NB4 (cell line): Measurements from ENCODE around the gene FAAP20.

Experiments used
- CTCF ChIP-seq: IDR thresholded peaks from one replicate; pipeline ENCODE4 v1.5.1; 2012; ENCODE audit warnings: low read depth, low read length
- MAX ChIP-seq: IDR thresholded peaks from 2 replicates; pipeline ENCODE4 v1.6.1; 2011; ENCODE audit warnings: low read depth, low read length

DNA sequence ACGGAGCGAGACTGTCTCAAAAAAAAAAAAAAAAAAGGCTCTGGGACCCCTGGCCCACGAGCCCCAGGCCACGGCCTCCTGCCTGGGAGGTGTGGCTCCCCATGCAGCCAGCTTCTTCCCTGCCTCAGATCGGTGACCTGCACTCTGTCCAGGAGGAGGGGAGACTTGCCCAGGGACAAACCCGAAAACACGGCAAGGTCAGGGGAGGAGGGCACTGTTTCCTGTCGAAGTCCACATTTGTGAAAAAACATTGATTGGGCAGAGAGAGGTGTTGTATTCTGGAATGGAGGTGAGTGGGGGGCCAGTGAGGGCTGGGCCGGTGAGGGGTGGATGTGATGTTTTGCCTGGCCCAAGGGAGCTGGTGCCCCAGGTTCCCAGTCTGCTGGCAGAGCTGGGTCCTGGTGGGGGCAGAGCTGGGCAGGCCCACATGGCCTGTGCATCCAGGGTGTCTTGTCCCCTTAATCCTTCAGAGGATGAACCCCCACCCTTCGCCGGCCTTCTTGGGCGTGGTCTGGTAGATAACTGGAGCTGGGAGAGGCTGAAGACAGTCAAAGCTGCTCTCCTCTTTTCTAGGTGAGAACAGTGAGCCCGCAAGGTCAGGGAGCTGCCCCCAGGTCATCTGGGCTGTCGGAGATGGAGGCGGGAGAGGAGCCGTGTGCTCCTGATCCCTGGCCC is 12.4 kb upstream of the FAAP20 start:
- TF ChIP-seq CTCF = no peak
- no peak for TF ChIP-seq MAX
